ENCODE data around the gene ADGRL3.

DNA sequence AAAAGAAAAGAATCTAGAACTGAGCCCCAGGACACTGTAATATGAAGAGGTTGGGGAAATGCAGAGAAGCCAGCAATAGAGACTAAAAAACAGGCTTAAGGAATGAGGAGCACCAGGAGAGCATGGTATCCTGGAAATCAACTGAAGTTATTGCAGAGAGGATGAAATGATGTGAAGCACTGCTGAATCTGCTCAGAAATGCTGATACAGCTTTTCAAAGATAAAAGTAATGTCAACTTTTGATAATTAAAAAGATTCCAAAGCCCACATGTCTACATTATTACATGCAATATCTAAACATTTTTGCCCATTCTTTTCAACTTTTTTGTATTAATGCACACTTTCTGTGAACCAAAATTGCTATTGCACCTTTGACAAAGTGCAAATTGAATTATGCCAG is 718.4 kb downstream of the ADGRL3 start:
- TF ChIP-seq EP300 (IDR thresholded peaks at IDR 0.05; ENCODE audit: low read depth) (no peak), POLR2A (IDR thresholded peaks at IDR 0.05) (no peak), POLR2AphosphoS5 (IDR thresholded peaks at IDR 0.05) (no peak)
- TF ChIP-seq, protein P1, sequence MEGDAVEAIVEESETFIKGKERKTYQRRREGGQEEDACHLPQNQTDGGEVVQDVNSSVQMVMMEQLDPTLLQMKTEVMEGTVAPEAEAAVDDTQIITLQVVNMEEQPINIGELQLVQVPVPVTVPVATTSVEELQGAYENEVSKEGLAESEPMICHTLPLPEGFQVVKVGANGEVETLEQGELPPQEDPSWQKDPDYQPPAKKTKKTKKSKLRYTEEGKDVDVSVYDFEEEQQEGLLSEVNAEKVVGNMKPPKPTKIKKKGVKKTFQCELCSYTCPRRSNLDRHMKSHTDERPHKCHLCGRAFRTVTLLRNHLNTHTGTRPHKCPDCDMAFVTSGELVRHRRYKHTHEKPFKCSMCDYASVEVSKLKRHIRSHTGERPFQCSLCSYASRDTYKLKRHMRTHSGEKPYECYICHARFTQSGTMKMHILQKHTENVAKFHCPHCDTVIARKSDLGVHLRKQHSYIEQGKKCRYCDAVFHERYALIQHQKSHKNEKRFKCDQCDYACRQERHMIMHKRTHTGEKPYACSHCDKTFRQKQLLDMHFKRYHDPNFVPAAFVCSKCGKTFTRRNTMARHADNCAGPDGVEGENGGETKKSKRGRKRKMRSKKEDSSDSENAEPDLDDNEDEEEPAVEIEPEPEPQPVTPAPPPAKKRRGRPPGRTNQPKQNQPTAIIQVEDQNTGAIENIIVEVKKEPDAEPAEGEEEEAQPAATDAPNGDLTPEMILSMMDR (IDR thresholded peaks at IDR 0.05), result no peak

Data from transverse colon (tissue), 4 donors.